GM19397 (cell line): ENCODE measurements around the gene COG6.

Source experiments
- ATAC-seq: cut with Tn5 transposase; IDR thresholded peaks from one replicate; pipeline ENCODE4 v1.9.1; 2021; ENCODE audit warnings: mild to moderate bottlenecking, moderate library complexity; ENCODE audit not compliant: unreplicated experiment

COG6 gene

GRCh38 chr13:39676315-39676876 lies 20.9 kb downstream of the COG6 start:
- no peak for ATAC-seq

GRCh38 chr13:39682310-39682709 lies 26.8 kb downstream of the COG6 start:
- no peak for ATAC-seq

GRCh38 chr13:39682788-39683187 lies 27.3 kb downstream of the COG6 start:
- ATAC-seq = no peak

GRCh38 chr13:39684531-39685137 lies 29.2 kb downstream of the COG6 start:
- ATAC-seq = no peak

GRCh38 chr13:39685652-39686051 lies 30.2 kb downstream of the COG6 start:
- no peak for ATAC-seq

GRCh38 chr13:39688278-39688677 lies 32.8 kb downstream of the COG6 start:
- ATAC-seq = peak; percentile 25

- ATAC-seq = peak; percentile 73
Measured at GRCh38 chr13:39688699-39689405, 33.4 kb downstream of the COG6 start.

- no peak for ATAC-seq
Measured at GRCh38 chr13:39692660-39693438, 37.4 kb downstream of the COG6 start.

- ATAC-seq = no peak
Measured at GRCh38 chr13:39699274-39699673, 43.8 kb downstream of the COG6 start.

- ATAC-seq = no peak
Measured at GRCh38 chr13:39712626-39713025, 57.2 kb downstream of the COG6 start.

- ATAC-seq = no peak
Measured at GRCh38 chr13:39729156-39729555, 73.7 kb downstream of the COG6 start.

- ATAC-seq = no peak
Measured at GRCh38 chr13:39734952-39735351, 79.5 kb downstream of the COG6 start.

- ATAC-seq = no peak
Measured at GRCh38 chr13:39737047-39737446, 81.6 kb downstream of the COG6 start.

GRCh38 chr13:39740761-39741160 lies 85.3 kb downstream of the COG6 start:
- no peak for ATAC-seq

- ATAC-seq = no peak
Measured at GRCh38 chr13:39748961-39749360, 93.5 kb downstream of the COG6 start.

GRCh38 chr13:39749528-39749927 lies 94.1 kb downstream of the COG6 start:
- no peak for ATAC-seq

GRCh38 chr13:39751805-39752204 lies 96.3 kb downstream of the COG6 start:
- no peak for ATAC-seq

GRCh38 chr13:39760521-39760920 lies 105.1 kb downstream of the COG6 start:
- ATAC-seq = peak; percentile 96

GRCh38 chr13:39765801-39766463 lies 110.5 kb downstream of the COG6 start:
- no peak for ATAC-seq

- no peak for ATAC-seq
Measured at GRCh38 chr13:39766464-39767158, 111.1 kb downstream of the COG6 start.
